K562 (cell line): Measurements from ENCODE around the gene LRRC47. TPM values are rescaled to one million over a fixed set of nuclear protein-coding genes. Genes with fewer than 3 reads are reported as not detected.
A peak's percentile ranks its signal among the peaks of the same experiment; 100 is the strongest.

Experiments used
- ARID1B ChIP-seq: fragments of 450-650 bp; IDR thresholded peaks from 2 replicates; pipeline ENCODE4 v1.6.1; 2016; ENCODE audit warnings: antibody characterized with exemption, mild to moderate bottlenecking, inconsistent platforms
- ARID3B ChIP-seq: fragments of 250-450 bp; sonication (Bioruptor Pico); IDR thresholded peaks from 2 replicates; pipeline ENCODE4 v1.4.0; 2020; ENCODE audit warnings: borderline replicate concordance
- GABPB1 ChIP-seq: sonication (generic); formaldehyde crosslinking; IDR thresholded peaks from 2 replicates; pipeline ENCODE4 v1.8.0; 2022; ENCODE audit warnings: mild to moderate bottlenecking, missing genetic modification reagents
- HOMEZ ChIP-seq: fragments of 250-450 bp; sonication (Bioruptor Pico); IDR thresholded peaks from 2 replicates; pipeline ENCODE4 v1.4.0; 2020; ENCODE audit warnings: mild to moderate bottlenecking, moderate library complexity
- MNT ChIP-seq, 2 experiments: fragments of 450-650 bp; conservative IDR thresholded peaks; 2 replicates each; pipeline ENCODE4 v1.6.1; 2017; ENCODE audit warnings: mild to moderate bottlenecking in 2 of 2, moderate library complexity in 2 of 2
- NFYB ChIP-seq: IDR thresholded peaks from 2 replicates; pipeline ENCODE4 v1.6.1; 2011; ENCODE audit warnings: mild to moderate bottlenecking, moderate library complexity; ENCODE audit not compliant: insufficient read length; ENCODE audit errors: extremely low read depth
- PHTF2 ChIP-seq: fragments of 250-450 bp; sonication (Bioruptor Pico); IDR thresholded peaks from 2 replicates; pipeline ENCODE4 v1.5.0; 2021; ENCODE audit warnings: mild to moderate bottlenecking
- RCOR1 ChIP-seq, 2 experiments: IDR thresholded peaks; 2 replicates each; pipeline ENCODE4 v1.6.1; 2012; ENCODE audit warnings: low read depth in 2 of 2, low read length in 2 of 2, borderline replicate concordance in 1 of 2, improper control_type of control experiment in 1 of 2
- ZKSCAN1 ChIP-seq: fragments of 150-350 bp; IDR thresholded peaks from 2 replicates; pipeline ENCODE4 v1.6.1; 2016; ENCODE audit warnings: low read depth, low read length
- ZNF318 ChIP-seq, 2 experiments: fragments of 450-650 bp; IDR thresholded peaks; 2 replicates each; pipeline ENCODE4 v1.6.1; 2016; ENCODE audit warnings: mild to moderate bottlenecking in 2 of 2, borderline replicate concordance in 1 of 2, low read depth in 1 of 2, moderate library complexity in 1 of 2
- ZNF507 ChIP-seq: conservative IDR thresholded peaks from 2 replicates; pipeline ENCODE4 v1.6.1; 2017; ENCODE audit warnings: missing genetic modification characterization, missing compliant biosample characterization
- ZNF644 ChIP-seq: fragments of 200-800 bp; sonication (Bioruptor generic); IDR thresholded peaks from 2 replicates; pipeline ENCODE4 v1.6.1; 2016; ENCODE audit warnings: low read depth, missing genetic modification characterization, missing compliant biosample characterization
- polyA plus RNA-seq, 8 experiments: library from polyadenylated mRNA; depleted of rRNA in 4 of 8; stranded (reverse) in 5 of 8; unstranded in 3 of 8; fragments of >200 nt; fragmentation: Nextera tagmentation in 2 of 8; fragmentation: Illumina TruSeq in 1 of 8; extraction: Ambion mirVana in 2 of 8; extraction: Trizol in 1 of 8; gene quantifications; 2 replicates each; pipeline versions ENCODE4 v1.2.1 to v1.2.3, GENCODE V29; 2011 to 2014; ENCODE audit warnings: inconsistent platforms in 1 of 8, missing spikeins in 1 of 8
- total RNA-seq, 7 experiments: library from RNA; depleted of rRNA in 6 of 7; stranded (reverse); fragments of >200 nt in 6 of 7; fragmentation: Illumina TruSeq in 2 of 7; extraction: Trizol in 2 of 7; gene quantifications; 2 replicates each; pipeline versions ENCODE4 v1.2.1 to v1.2.3, GENCODE V29; 2011 to 2021; ENCODE audit warnings: low replicate concordance in 1 of 7

Gene LRRC47
- total and polyA plus RNA-seq, 9 of the 15 experiments (the other 6 are each of a cell fraction or from before 2014, with no cell fraction given) = 4.6 to 68.0 (median 35.9) TPM

- TF ChIP-seq HOMEZ (CRISPR knock-in tag) = no peak
- TF ChIP-seq NFYB = no peak
- TF ChIP-seq RCOR1 (IDR thresholded peaks at IDR 0.05; ENCODE audit: borderline replicate concordance in 1 of 2, low read depth in 2 of 2, low read length in 2 of 2) = peak; percentile 53 to 83; a peak in 3 of 4 replicates
- peak; percentile 94 to 96 for TF ChIP-seq MNT (conservative IDR thresholded peaks at IDR 0.05)
- no peak for TF ChIP-seq ZNF318 (IDR thresholded peaks at IDR 0.05; ENCODE audit: borderline replicate concordance in 1 of 2, low read depth in 1 of 2)
- peak; percentile 31; the same call in 1 of the 2 replicates for TF ChIP-seq ARID1B
- peak; percentile 22; the same call in 1 of the 2 replicates for TF ChIP-seq ZKSCAN1
- no peak for TF ChIP-seq ARID3B
- peak; percentile 75; the same call in 1 of the 2 replicates for TF ChIP-seq GABPB1 (CRISPR knock-in tag)
- TF ChIP-seq ZNF507 (tag) = no peak
- TF ChIP-seq PHTF2 (CRISPR knock-in tag) = peak; percentile 54; the same call in 1 of the 2 replicates
- TF ChIP-seq ZNF644 = no peak
Observed at GRCh38 chr1:3775490-3776230, 20.6 kb downstream of the LRRC47 start (continued).
